Thyroid gland (tissue), 4 donors: Measurements from ENCODE around the gene XRCC6. TPM values are rescaled to one million over a fixed set of nuclear protein-coding genes. Genes with fewer than 3 reads are reported as not detected.

Source experiments
- DNase-seq, 2 donors: peaks; one replicate each; pipeline ENCODE4 v3.0.0-alpha.2; 2019
- H3K27ac ChIP-seq, 3 donors: fragments of 200-600 bp; sonication (generic); 1 replicate in 2 of 3; 2 replicates in 1 of 3; pipeline ENCODE4 v1.5.1; 2016 to 2019; ENCODE audit warnings: mild to moderate bottlenecking in 1 of 3, moderate library complexity in 1 of 3
- H3K27me3 ChIP-seq: fragments of 200-600 bp; sonication (generic); one replicate; pipeline ENCODE4 v1.5.1; 2019
- H3K36me3 ChIP-seq, 2 donors: fragments of 200-600 bp; sonication (generic); one replicate each; pipeline ENCODE4 v1.5.1; 2016 to 2019
- H3K4me1 ChIP-seq, 2 donors: fragments of 200-600 bp; sonication (generic); one replicate each; pipeline ENCODE4 v1.5.1; 2017 to 2019
- H3K4me3 ChIP-seq, 3 donors: fragments of 200-600 bp; sonication (generic); replicated peaks in 1 of 3; 1 replicate in 2 of 3; 2 replicates in 1 of 3; pipeline ENCODE4 v1.5.1; 2016; ENCODE audit warnings: mild to moderate bottlenecking in 1 of 3
- H3K9me3 ChIP-seq: fragments of 200-600 bp; sonication (generic); one replicate; pipeline ENCODE4 v1.5.1; 2017
- CTCF ChIP-seq, 6 experiments: fragments of 200-600 bp in 3 of 6; fragments of 450-650 bp in 3 of 6; sonication (generic) in 3 of 6; IDR thresholded peaks; one replicate each; pipeline ENCODE4 v1.5.1; 2016 to 2019; ENCODE audit warnings: antibody characterized with exemption in 6 of 6, mild to moderate bottlenecking in 2 of 6, inconsistent platforms in 1 of 6, moderate library complexity in 1 of 6
- POLR2A ChIP-seq, 2 donors: fragments of 450-650 bp; IDR thresholded peaks; one replicate each; pipeline ENCODE4 v1.6.1; 2017; ENCODE audit warnings: antibody characterized with exemption in 2 of 2, mild to moderate bottlenecking in 2 of 2, moderate library complexity in 1 of 2
- WGBS, 2 donors: methylation state at CpG; one replicate each; pipeline ENCODE4 v1.1.5; 2017; 5-methylcytosine and 5-hydroxymethylcytosine counted together
- intact Hi-C: fragments of 100-400 bp; cut with DNase I; formaldehyde crosslinking; loops from one replicate; pipeline ENCODE4 v1.15.1; 2023
- total RNA-seq, 4 donors: library from RNA; depleted of rRNA; stranded (reverse); fragments of >200 nt; gene quantifications; one replicate each; pipeline ENCODE4 v1.2.3, GENCODE V29; 2016

The XRCC6 gene
- total RNA-seq, 4 donors from 2014 or later, result 171 to 220 (median 195) TPM

GRCh38 chr22:41688365-41689211, 67.5 kb downstream of the XRCC6 start, which contains the start of gene SNU13:
TSS of gene SNU13 (minus strand) at chr22:41688867. CDS start at chr22:41688796, 71 bp downstream.
- H3K4me1 ChIP-seq, result peaks cover 9 to 10% of the 10 kb centered on the region in 2 donors
- H3K4me3 ChIP-seq, result peak within 1 kb of the TSS; percentile 34 to 83 (median 66)
- H3K9me3 ChIP-seq, result no peaks in the 10 kb centered on the region
- H3K36me3 ChIP-seq, result peaks cover 0 to 4% of the 10 kb centered on the region in 2 donors
- 1% methylated on average over 39 to 59 of the region's 62 CpGs for WGBS, 2 donors
- no peaks in the 10 kb centered on the region for H3K27me3 ChIP-seq
- TF ChIP-seq CTCF (IDR thresholded peaks at IDR 0.05) (peak in 2 of 6 experiments; percentile 7 to 16), POLR2A (IDR thresholded peaks at IDR 0.05) (peak in 1 of 2 donors; percentile 87)
- intact Hi-C loops, result no loop called here
- peak within 1 kb of the TSS; percentile 94 to 99 (median 96) for H3K27ac ChIP-seq
- DNase-seq, result peak; percentile 92 to 94

GRCh38 chr22:41690476-41690875, 69.4 kb downstream of the XRCC6 start:
- no peak for DNase-seq
- Histone ChIP-seq H3K4me3 (no peak overlapping the region), H3K36me3 (peaks cover 5 to 7% of the 10 kb centered on the region in 2 donors), H3K9me3 (no peaks in the 10 kb centered on the region), H3K27ac (no peak overlapping the region), H3K4me1 (peaks cover 9 to 10% of the 10 kb centered on the region in 2 donors), H3K27me3 (no peaks in the 10 kb centered on the region)
- WGBS, 2 donors, result 87 to 93% methylated on average over 3 of the region's 3 CpGs
- intact Hi-C loops, result no loop called here
- no peak for TF ChIP-seq POLR2A (IDR thresholded peaks at IDR 0.05)
- no peak for TF ChIP-seq CTCF (IDR thresholded peaks at IDR 0.05)

- Histone ChIP-seq H3K27me3 (no peaks in the 10 kb centered on the region), H3K9me3 (no peaks in the 10 kb centered on the region), H3K27ac (no peak overlapping the region), H3K4me1 (peaks cover 9 to 18% of the 10 kb centered on the region in 2 donors), H3K36me3 (peaks cover 5 to 7% of the 10 kb centered on the region in 2 donors), H3K4me3 (no peak overlapping the region)
- DNase-seq, result no peak
- WGBS, 2 donors, result 92 to 93% methylated on average over 2 of the region's 2 CpGs
- TF ChIP-seq POLR2A (IDR thresholded peaks at IDR 0.05), result no peak
- no peak for TF ChIP-seq CTCF (IDR thresholded peaks at IDR 0.05)
- intact Hi-C loops, result loop anchor here (5.0 kb wide), 1 partner anchor 247 kb away; no protein-coding TSS in a partner anchor
Measured at GRCh38 chr22:41695211-41695610, 74.1 kb downstream of the XRCC6 start.

GRCh38 chr22:41696703-41697102, 75.6 kb downstream of the XRCC6 start:
- intact Hi-C loops, result loop anchor here (5.0 kb wide), 1 partner anchor 246 kb away; no protein-coding TSS in a partner anchor
- TF ChIP-seq POLR2A (IDR thresholded peaks at IDR 0.05) (no peak), CTCF (IDR thresholded peaks at IDR 0.05) (no peak)
- Histone ChIP-seq H3K27me3 (no peaks in the 10 kb centered on the region), H3K27ac (peak overlapping the region in 2 of 3 donors; percentile 34 to 74), H3K4me3 (no peak overlapping the region), H3K9me3 (no peaks in the 10 kb centered on the region), H3K4me1 (peaks cover 9 to 18% of the 10 kb centered on the region in 2 donors), H3K36me3 (peaks cover 5 to 7% of the 10 kb centered on the region in 2 donors)
- 52 to 77% methylated on average over 5 to 9 of the region's 11 CpGs for WGBS, 2 donors
- DNase-seq, result no peak
